Osteoblast (primary cell): Measurements from ENCODE around the gene APLP2. TPM values are rescaled to one million over a fixed set of nuclear protein-coding genes. Genes with fewer than 3 reads are reported as not detected.
"Not testable (repeated sequence)": the region's sequence is repeated elsewhere in the genome, so short reads cannot be mapped to it uniquely, and the experiment has no call there.

ENCODE experiments used
- DNase-seq: peaks from one replicate; pipeline ENCODE4 v3.0.0; 2011; ENCODE audit warnings: low spot score, mixed read lengths; ENCODE audit not compliant: insufficient read length; ENCODE audit errors: missing footprints
- H2AFZ ChIP-seq: 2 replicates; pipeline ENCODE4 v1.6.0; 2011; ENCODE audit warnings: mild to moderate bottlenecking, low read length
- H3K27ac ChIP-seq: 2 replicates; pipeline ENCODE4 v1.5.1; 2011; ENCODE audit warnings: mild to moderate bottlenecking, low read depth, low read length, moderate library complexity
- H3K27me3 ChIP-seq: 2 replicates; pipeline ENCODE4 v1.6.0; 2012; ENCODE audit warnings: mild to moderate bottlenecking, control low read depth, inconsistent platforms, low read length, moderate library complexity; ENCODE audit not compliant: insufficient read depth
- H3K36me3 ChIP-seq: 2 replicates; pipeline ENCODE4 v1.5.1; 2011; ENCODE audit warnings: mild to moderate bottlenecking, low read length, control low read depth, moderate library complexity; ENCODE audit not compliant: insufficient read depth
- H3K4me1 ChIP-seq: 2 replicates; pipeline ENCODE4 v1.5.1; 2011; ENCODE audit warnings: mild to moderate bottlenecking, low read length, control low read depth, moderate library complexity; ENCODE audit not compliant: insufficient read depth
- H3K4me2 ChIP-seq: 2 replicates; pipeline ENCODE4 v1.6.0; 2011; ENCODE audit warnings: mild to moderate bottlenecking, low read length; ENCODE audit not compliant: insufficient read depth
- H3K4me3 ChIP-seq: fragments of 200-600 bp; sonication (generic); 3 replicates; pipeline ENCODE4 v1.5.1; 2012; ENCODE audit warnings: mild to moderate bottlenecking, low read length, inconsistent platforms; ENCODE audit not compliant: insufficient read depth
- H3K79me2 ChIP-seq: 2 replicates; pipeline ENCODE4 v1.6.0; 2012; ENCODE audit warnings: mild to moderate bottlenecking, low read length, control low read depth, inconsistent platforms; ENCODE audit not compliant: insufficient read depth
- H3K9me3 ChIP-seq: 2 replicates; pipeline ENCODE4 v1.5.1; 2011; ENCODE audit warnings: low read depth, low read length, control low read depth
- H4K20me1 ChIP-seq: 2 replicates; pipeline ENCODE4 v1.6.0; 2012; ENCODE audit warnings: mild to moderate bottlenecking, low read length, control low read depth; ENCODE audit not compliant: insufficient read depth
- total RNA-seq: library from RNA; depleted of rRNA; stranded (reverse); fragments of >200 nt; gene quantifications from 2 replicates; pipeline ENCODE4 v1.2.3, GENCODE V29; 2012
- TF ChIP-seq, protein P1 (sequence below): IDR thresholded peaks from 2 replicates; pipeline ENCODE4 v1.5.1; 2011; ENCODE audit warnings: mild to moderate bottlenecking, low read depth, low read length, moderate library complexity; ENCODE audit errors: extremely low read depth

APLP2 gene
- total RNA-seq, 1 donor = 331 TPM

DNA sequence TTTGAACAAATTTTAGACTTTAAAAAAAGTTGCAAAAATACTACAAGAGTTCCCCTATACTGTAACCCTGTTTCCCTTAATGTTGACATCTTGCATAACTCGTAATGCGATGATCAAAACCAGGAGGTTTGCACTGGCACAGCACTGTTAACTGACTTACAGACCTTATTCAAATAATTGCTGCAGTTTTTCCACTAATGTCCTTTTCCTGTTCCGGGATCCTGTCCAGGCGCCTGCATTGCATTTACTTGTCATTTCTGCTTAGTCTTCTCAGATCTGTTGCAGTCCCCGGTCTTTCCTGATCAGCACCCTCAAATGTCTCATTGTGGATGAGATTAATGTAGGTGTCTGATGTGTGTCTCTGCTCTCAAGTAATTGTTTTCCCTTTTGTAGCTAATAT lies 32.0 kb downstream of the APLP2 start:
- no peak overlapping the region for H3K4me2 ChIP-seq

DNA sequence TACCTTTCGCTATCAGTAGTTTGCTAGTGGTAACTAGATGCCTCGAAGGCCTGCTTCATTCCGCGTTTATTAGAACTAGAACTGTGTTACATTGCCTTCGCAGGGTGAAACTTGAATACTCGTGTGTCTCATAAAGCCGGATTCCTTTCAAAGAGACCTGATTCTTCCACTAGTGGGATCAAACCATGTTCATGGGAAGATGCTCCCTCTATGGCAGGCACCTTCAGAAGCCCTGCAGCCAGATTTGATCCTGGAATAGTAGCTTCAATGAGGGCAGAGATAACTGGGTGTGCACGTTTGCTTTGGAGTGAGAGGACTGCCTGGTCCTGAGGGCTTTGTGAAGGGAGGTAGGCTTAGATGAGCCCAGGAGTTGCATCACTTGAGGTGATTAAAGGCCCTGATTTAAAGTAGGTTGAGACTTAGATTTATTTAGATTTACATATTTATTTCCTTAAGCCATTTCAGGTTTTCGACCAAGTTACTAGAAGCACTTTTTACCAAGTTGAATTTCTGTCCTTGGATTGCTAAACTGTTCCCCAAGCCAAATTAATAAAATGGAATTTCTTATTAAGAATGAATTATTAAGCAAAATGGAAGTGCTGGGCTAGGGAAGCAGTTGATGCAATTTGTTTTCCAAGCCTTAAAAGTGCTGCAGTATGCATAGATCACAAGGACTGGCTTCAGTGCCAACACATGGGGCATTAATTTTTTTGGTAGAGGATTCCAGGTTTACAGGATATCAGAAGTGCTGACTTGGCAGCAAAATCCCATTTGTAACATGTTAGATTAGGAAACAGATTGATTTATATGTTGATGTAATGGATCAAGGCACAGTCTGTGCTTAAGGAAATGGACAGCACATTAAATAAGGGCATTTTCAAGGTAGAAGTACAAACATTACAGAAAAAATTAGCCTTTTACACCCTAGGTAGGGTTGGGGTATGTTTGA lies 32.9 kb downstream of the APLP2 start:
- peaks cover 90% of the 10 kb centered on the region for H4K20me1 ChIP-seq
- peaks cover 29% of the 10 kb centered on the region for H3K4me1 ChIP-seq
- H3K27ac ChIP-seq = no peak overlapping the region
- H3K4me3 ChIP-seq = no peak overlapping the region
- H3K9me3 ChIP-seq = no peaks in the 10 kb centered on the region
- H3K27me3 ChIP-seq = peaks cover 15% of the 10 kb centered on the region
- TF ChIP-seq, protein P1, sequence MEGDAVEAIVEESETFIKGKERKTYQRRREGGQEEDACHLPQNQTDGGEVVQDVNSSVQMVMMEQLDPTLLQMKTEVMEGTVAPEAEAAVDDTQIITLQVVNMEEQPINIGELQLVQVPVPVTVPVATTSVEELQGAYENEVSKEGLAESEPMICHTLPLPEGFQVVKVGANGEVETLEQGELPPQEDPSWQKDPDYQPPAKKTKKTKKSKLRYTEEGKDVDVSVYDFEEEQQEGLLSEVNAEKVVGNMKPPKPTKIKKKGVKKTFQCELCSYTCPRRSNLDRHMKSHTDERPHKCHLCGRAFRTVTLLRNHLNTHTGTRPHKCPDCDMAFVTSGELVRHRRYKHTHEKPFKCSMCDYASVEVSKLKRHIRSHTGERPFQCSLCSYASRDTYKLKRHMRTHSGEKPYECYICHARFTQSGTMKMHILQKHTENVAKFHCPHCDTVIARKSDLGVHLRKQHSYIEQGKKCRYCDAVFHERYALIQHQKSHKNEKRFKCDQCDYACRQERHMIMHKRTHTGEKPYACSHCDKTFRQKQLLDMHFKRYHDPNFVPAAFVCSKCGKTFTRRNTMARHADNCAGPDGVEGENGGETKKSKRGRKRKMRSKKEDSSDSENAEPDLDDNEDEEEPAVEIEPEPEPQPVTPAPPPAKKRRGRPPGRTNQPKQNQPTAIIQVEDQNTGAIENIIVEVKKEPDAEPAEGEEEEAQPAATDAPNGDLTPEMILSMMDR = no peak
- no peak for DNase-seq
- H3K36me3 ChIP-seq = no peaks in the 10 kb centered on the region
- peak overlapping the region; percentile 59 for H3K4me2 ChIP-seq
- peaks cover 62% of the 10 kb centered on the region for H3K79me2 ChIP-seq
- no peak overlapping the region for H2AFZ ChIP-seq

More for the DNA sequence above, 32.0 kb downstream of the APLP2 start:
- H3K36me3 ChIP-seq = no peaks in the 10 kb centered on the region
- TF ChIP-seq, protein P1 = no peak
- H3K79me2 ChIP-seq = peaks cover 66% of the 10 kb centered on the region
- H3K4me3 ChIP-seq = no peak overlapping the region
- peaks cover 29% of the 10 kb centered on the region for H3K4me1 ChIP-seq
- H3K27me3 ChIP-seq = peaks cover 15% of the 10 kb centered on the region
- no peak overlapping the region for H3K27ac ChIP-seq
- peaks cover 93% of the 10 kb centered on the region for H4K20me1 ChIP-seq
- no peak for DNase-seq
- H3K9me3 ChIP-seq = no peaks in the 10 kb centered on the region
- no peak overlapping the region for H2AFZ ChIP-seq

DNA sequence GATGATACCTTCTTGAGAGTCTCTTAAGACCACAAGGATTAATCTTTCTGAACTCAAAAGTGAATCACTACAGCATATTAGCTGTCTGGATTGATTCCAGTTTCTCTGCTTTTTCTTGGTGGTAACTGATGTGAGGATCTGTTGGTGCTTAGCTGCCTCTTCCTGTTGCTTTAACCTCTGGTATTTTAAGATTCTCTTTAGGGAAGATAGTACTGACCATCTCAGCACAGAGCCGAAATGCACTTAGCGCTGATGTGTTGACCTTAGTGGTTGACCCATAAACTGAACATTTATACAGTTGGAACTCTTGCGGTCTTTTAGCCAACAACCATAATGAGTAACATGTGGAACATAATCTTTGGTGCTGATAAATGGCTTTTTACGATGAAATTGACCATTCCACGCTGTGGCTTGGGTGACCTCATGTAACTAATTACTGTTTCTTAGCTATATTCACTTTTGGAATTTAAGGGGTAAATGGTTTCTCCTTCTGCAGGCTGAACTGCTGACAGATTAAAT lies 33.7 kb downstream of the APLP2 start:
- peaks cover 15% of the 10 kb centered on the region for H3K27me3 ChIP-seq
- peaks cover 57% of the 10 kb centered on the region for H3K79me2 ChIP-seq
- no peak overlapping the region for H3K4me3 ChIP-seq
- H3K36me3 ChIP-seq = no peaks in the 10 kb centered on the region
- H3K9me3 ChIP-seq = no peaks in the 10 kb centered on the region
- H4K20me1 ChIP-seq = peaks cover 83% of the 10 kb centered on the region
- H3K27ac ChIP-seq = no peak overlapping the region
- H3K4me1 ChIP-seq = peaks cover 29% of the 10 kb centered on the region
- H2AFZ ChIP-seq = no peak overlapping the region
- TF ChIP-seq, protein P1 = no peak
- peak; percentile 96 for DNase-seq
- H3K4me2 ChIP-seq = peak overlapping the region; percentile 59

DNA sequence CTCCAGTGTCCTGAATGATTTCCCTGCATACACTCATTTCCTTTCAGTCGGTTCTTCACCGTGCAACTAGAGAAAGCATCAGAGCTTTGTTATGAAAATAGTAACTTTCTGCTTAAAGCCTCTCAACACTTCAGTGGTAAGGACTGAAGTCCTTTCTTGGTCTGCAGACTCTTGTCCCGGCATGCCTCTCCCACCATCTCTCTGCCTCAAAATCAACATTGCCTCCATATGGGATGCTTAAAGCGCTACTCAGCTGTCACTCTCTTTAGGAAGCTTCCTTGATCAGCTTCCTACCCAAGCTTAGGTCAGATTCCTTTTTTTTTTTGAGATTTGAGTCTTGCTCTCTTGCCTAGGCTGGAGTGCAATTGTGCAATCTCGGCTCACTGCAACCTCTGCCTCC lies 36.7 kb downstream of the APLP2 start:
- H4K20me1 ChIP-seq = peaks cover 78% of the 10 kb centered on the region
- H3K4me2 ChIP-seq = no peak overlapping the region
- H3K4me1 ChIP-seq = peaks cover 27% of the 10 kb centered on the region
- H3K27me3 ChIP-seq = peaks cover 10% of the 10 kb centered on the region
- no peaks in the 10 kb centered on the region for H3K9me3 ChIP-seq
- H3K27ac ChIP-seq = no peak overlapping the region
- peaks cover 43% of the 10 kb centered on the region for H3K79me2 ChIP-seq
- no peak overlapping the region for H2AFZ ChIP-seq
- DNase-seq = no peak
- H3K36me3 ChIP-seq = peaks cover 13% of the 10 kb centered on the region
- TF ChIP-seq, protein P1 = no peak
- no peak overlapping the region for H3K4me3 ChIP-seq

DNA sequence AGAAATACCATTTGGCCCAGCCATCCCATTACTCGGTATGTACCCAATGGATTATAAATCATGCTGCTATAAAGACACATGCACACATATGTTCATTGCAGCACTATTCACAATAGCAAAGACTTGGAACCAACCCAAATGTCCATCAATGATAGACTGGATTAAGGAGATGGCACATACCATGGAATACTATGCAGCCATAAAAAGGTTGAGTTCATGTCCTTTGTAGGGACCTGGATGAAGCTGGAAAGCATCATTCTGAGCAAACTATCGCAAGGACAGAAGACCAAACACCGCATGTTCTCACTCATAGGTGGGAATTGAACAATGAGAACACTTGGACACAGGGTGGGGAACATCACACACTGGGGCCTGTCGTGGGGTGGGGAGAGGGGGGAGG lies 39.0 kb downstream of the APLP2 start:
- peaks cover 79% of the 10 kb centered on the region for H4K20me1 ChIP-seq
- DNase-seq, H3K27ac ChIP-seq, H3K9me3 ChIP-seq, H3K4me3 ChIP-seq, H2AFZ ChIP-seq, H3K27me3 ChIP-seq, H3K4me2 ChIP-seq: not testable (repeated sequence)
- H3K36me3 ChIP-seq = peaks cover 19% of the 10 kb centered on the region
- H3K79me2 ChIP-seq = peaks cover 47% of the 10 kb centered on the region
- peaks cover 14% of the 10 kb centered on the region for H3K4me1 ChIP-seq
